ENCODE data around the gene NDUFV2. TPM values are rescaled to one million over a fixed set of nuclear protein-coding genes. Genes with fewer than 3 reads are reported as not detected.

The NDUFV2 gene
- total RNA-seq, 3 donors from 2014 or later (not counting 1 experiment from before 2014, with no cell fraction given), result 137 to 188 (median 154) TPM

- no peaks in the 10 kb centered on the region for H3K9me3 ChIP-seq (ENCODE audit: control insufficient read depth, insufficient read depth, low read length)
- ATAC-seq (peak; percentile 32 to 56 (median 48)), DNase-seq (peak in 1 of 2 donors; percentile 83)
- Mint-ChIP-seq H3K4me3 (peak overlapping the region; percentile 96), H3K27ac (peak overlapping the region; percentile 85 to 98), H3K27me3 (ENCODE audit: low read depth in 2 of 2) (no peaks in the 10 kb centered on the region), H3K4me1 (peaks cover 53% of the 10 kb centered on the region in 2 donors), H3K36me3 (no peaks in the 10 kb centered on the region), H3K9me3 (no peaks in the 10 kb centered on the region)
- WGBS (ENCODE audit: insufficient coverage), result 0% methylated on average over 16 of the region's 17 CpGs
- H3K27me3 ChIP-seq (ENCODE audit: control insufficient read depth, insufficient read depth, low read length), result no peaks in the 10 kb centered on the region
- H3K27ac ChIP-seq (ENCODE audit: low read length), result peak overlapping the region; percentile 58
- H3K4me3 ChIP-seq (ENCODE audit: low read length), result peak overlapping the region; percentile 73
- intact Hi-C loops (cut with micrococcal nuclease), result loop anchor here (1.0 to 10.0 kb wide), 4 partner anchors 29 to 813 kb away; partner anchors contain the start of genes RALBP1, TWSG1 and VAPA
- H3K4me1 ChIP-seq (ENCODE audit: control insufficient read depth, insufficient read depth, low read length), result peaks cover 10% of the 10 kb centered on the region
- no peak for TF ChIP-seq CTCF (IDR thresholded peaks at IDR 0.05)
- peaks cover 2% of the 10 kb centered on the region for H3K36me3 ChIP-seq (ENCODE audit: control insufficient read depth, insufficient read depth, low read length)
These were observed 580 bp upstream of the NDUFV2 start for GRCh38 chr18:9101730-9102507.

DNA sequence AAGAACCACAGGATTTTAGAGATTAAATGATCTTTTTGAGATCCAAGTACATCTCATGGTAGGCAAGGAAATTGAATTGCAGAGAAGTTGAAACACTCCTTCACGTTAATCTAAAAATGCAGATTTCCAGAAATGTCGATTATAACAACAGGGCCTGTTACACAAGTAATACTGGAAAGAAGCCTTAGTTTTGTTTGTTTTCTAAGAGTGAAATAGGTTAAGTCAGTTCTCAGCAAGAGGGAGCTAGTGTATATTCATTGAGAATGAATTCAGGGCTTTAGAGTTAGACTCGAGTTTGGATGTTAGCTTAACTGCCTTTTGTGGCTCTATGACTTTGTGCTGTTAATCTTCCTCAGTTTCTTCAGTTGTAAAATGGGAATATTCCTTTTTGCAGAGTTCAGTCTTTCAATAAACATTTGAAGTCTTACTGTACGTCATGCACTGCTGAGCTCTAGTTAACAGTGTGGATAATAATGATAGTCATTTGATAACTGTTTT is 926 bp downstream of the NDUFV2 start:
- peak overlapping the region; percentile 96 for H3K4me3 Mint-ChIP-seq
- Histone ChIP-seq H3K9me3 (ENCODE audit: control insufficient read depth, insufficient read depth, low read length) (no peaks in the 10 kb centered on the region), H3K27me3 (ENCODE audit: control insufficient read depth, insufficient read depth, low read length) (no peaks in the 10 kb centered on the region), H3K4me3 (ENCODE audit: low read length) (peak overlapping the region; percentile 74), H3K27ac (ENCODE audit: low read length) (peak overlapping the region; percentile 90), H3K4me1 (ENCODE audit: control insufficient read depth, insufficient read depth, low read length) (peaks cover 14% of the 10 kb centered on the region), H3K36me3 (ENCODE audit: control insufficient read depth, insufficient read depth, low read length) (peaks cover 2% of the 10 kb centered on the region)
- TF ChIP-seq CTCF (IDR thresholded peaks at IDR 0.05), result peak; percentile 12
- H3K9me3 Mint-ChIP-seq, result no peaks in the 10 kb centered on the region
- H3K27ac Mint-ChIP-seq, result peak overlapping the region; percentile 85 to 98
- H3K27me3 Mint-ChIP-seq (ENCODE audit: low read depth in 2 of 2), result no peaks in the 10 kb centered on the region
- DNase-seq (peak in 1 of 2 donors; percentile 61), ATAC-seq (no peak)
- H3K4me1 Mint-ChIP-seq, result peaks cover 63 to 68% of the 10 kb centered on the region in 2 donors
- WGBS (ENCODE audit: insufficient coverage), result 0% methylated on average over 2 of the region's 4 CpGs
- H3K36me3 Mint-ChIP-seq, result no peaks in the 10 kb centered on the region
- intact Hi-C loops (cut with micrococcal nuclease), result loop anchor here (1.0 to 10.0 kb wide), 4 partner anchors 15 to 811 kb away; partner anchors contain the start of genes ANKRD12, RALBP1 and VAPA

DNA sequence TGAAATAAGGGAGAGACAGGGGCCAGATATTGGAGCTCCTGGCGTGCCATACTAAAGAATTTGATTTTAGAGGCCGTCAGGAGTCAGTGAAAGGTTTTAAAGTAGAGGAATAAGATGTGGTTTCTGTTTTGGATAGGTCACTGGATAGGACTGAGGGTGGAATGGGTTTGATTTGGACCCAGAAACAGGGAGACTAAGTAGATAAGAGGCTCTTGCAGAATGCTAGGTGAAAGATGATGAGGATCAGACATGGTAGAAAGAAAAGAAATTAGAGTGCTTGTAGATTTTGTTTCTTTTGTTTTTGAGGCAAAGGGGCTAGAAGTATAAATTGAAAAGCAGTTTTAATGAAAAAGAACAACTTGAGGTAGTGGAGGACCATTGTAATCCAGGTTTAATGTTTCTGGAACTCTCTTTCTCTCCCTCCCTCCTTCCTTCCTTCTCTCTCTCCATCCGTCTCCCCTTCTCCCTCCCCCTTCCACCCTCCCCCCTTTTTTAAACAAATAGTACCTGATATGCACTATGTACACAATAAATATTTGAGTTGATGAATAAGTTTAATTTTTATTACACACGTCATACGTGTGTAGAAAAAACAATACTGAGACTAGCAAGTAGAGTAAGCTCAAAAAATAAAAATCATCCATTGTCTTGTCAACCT is 1.9 kb downstream of the NDUFV2 start:
- H3K4me1 Mint-ChIP-seq, result peaks cover 69 to 74% of the 10 kb centered on the region in 2 donors
- H3K27ac Mint-ChIP-seq, result peak overlapping the region; percentile 85 to 98
- no peak for TF ChIP-seq CTCF (IDR thresholded peaks at IDR 0.05)
- H3K9me3 ChIP-seq (ENCODE audit: control insufficient read depth, insufficient read depth, low read length), result no peaks in the 10 kb centered on the region
- no peaks in the 10 kb centered on the region for H3K36me3 Mint-ChIP-seq
- H3K27me3 ChIP-seq (ENCODE audit: control insufficient read depth, insufficient read depth, low read length), result no peaks in the 10 kb centered on the region
- H3K4me3 Mint-ChIP-seq, result peak overlapping the region; percentile 96
- H3K4me3 ChIP-seq (ENCODE audit: low read length), result peak overlapping the region; percentile 74
- WGBS (ENCODE audit: insufficient coverage), result 18% methylated on average over 2 of the region's 5 CpGs
- intact Hi-C loops (cut with micrococcal nuclease), result loop anchor here (5.0 to 10.0 kb wide), 2 partner anchors 373 to 810 kb away; partner anchors contain the start of genes RALBP1 and VAPA
- ATAC-seq (no peak), DNase-seq (no peak)
- H3K4me1 ChIP-seq (ENCODE audit: control insufficient read depth, insufficient read depth, low read length), result peaks cover 20% of the 10 kb centered on the region
- H3K27ac ChIP-seq (ENCODE audit: low read length), result peak overlapping the region; percentile 90
- no peaks in the 10 kb centered on the region for H3K9me3 Mint-ChIP-seq
- H3K27me3 Mint-ChIP-seq (ENCODE audit: low read depth in 2 of 2), result no peaks in the 10 kb centered on the region
- peaks cover 2% of the 10 kb centered on the region for H3K36me3 ChIP-seq (ENCODE audit: control insufficient read depth, insufficient read depth, low read length)

Measured in natural killer cell (primary cell).